GM23248 (cell line): ENCODE measurements around the gene TTYH3. TPM values are rescaled to one million over a fixed set of nuclear protein-coding genes. Genes with fewer than 3 reads are reported as not detected.
A peak's percentile ranks its signal among the peaks of the same experiment; 100 is the strongest.

ENCODE experiments used
- DNase-seq: peaks from one replicate; pipeline ENCODE4 v3.0.0-alpha.2; 2015
- H2AFZ ChIP-seq: fragments of 200-600 bp; sonication (generic); 2 replicates; pipeline ENCODE4 v1.6.1; 2016; ENCODE audit warnings: antibody characterized with exemption
- H3F3A ChIP-seq: fragments of 200-600 bp; sonication (generic); 2 replicates; pipeline ENCODE4 v1.6.1; 2016; ENCODE audit warnings: mild to moderate bottlenecking, antibody characterized with exemption, mixed run types; ENCODE audit not compliant: insufficient read depth
- H3K27ac ChIP-seq: fragments of 200-600 bp; sonication (generic); 2 replicates; pipeline ENCODE4 v1.5.1; 2016; ENCODE audit warnings: mild to moderate bottlenecking
- H3K27me3 ChIP-seq: fragments of 200-600 bp; sonication (generic); replicated peaks from 2 replicates; pipeline ENCODE4 v1.6.1; 2016; ENCODE audit warnings: mild to moderate bottlenecking; ENCODE audit not compliant: insufficient read depth
- H3K36me3 ChIP-seq: fragments of 200-600 bp; sonication (generic); 2 replicates; pipeline ENCODE4 v1.6.1; 2016; ENCODE audit warnings: low read depth, mild to moderate bottlenecking
- H3K4me1 ChIP-seq: fragments of 200-600 bp; sonication (generic); 2 replicates; pipeline ENCODE4 v1.6.1; 2016; ENCODE audit warnings: mild to moderate bottlenecking; ENCODE audit not compliant: insufficient read depth
- H3K4me2 ChIP-seq: fragments of 200-600 bp; sonication (generic); one replicate; pipeline ENCODE4 v1.6.1; 2016; ENCODE audit warnings: mild to moderate bottlenecking; ENCODE audit not compliant: unreplicated experiment
- H3K4me3 ChIP-seq: fragments of 200-600 bp; sonication (generic); 2 replicates; pipeline ENCODE4 v1.5.1; 2016; ENCODE audit warnings: mild to moderate bottlenecking
- H3K79me2 ChIP-seq: fragments of 200-600 bp; sonication (generic); 2 replicates; pipeline ENCODE4 v1.6.1; 2016; ENCODE audit warnings: mild to moderate bottlenecking; ENCODE audit not compliant: insufficient read depth
- H3K9ac ChIP-seq: fragments of 200-600 bp; sonication (generic); 2 replicates; pipeline ENCODE4 v1.6.1; 2016; ENCODE audit warnings: mild to moderate bottlenecking
- H3K9me2 ChIP-seq: fragments of 200-600 bp; sonication (generic); 2 replicates; pipeline ENCODE4 v1.6.1; 2016; ENCODE audit warnings: mixed run types, mild to moderate bottlenecking, moderate library complexity; ENCODE audit not compliant: insufficient read depth
- H3K9me3 ChIP-seq: fragments of 200-600 bp; sonication (generic); one replicate; pipeline ENCODE4 v1.6.1; 2017; ENCODE audit warnings: low read depth
- H4K20me1 ChIP-seq: fragments of 200-600 bp; sonication (generic); 2 replicates; pipeline ENCODE4 v1.6.0; 2016; ENCODE audit not compliant: insufficient read depth
- EZH2 ChIP-seq: fragments of 200-600 bp; sonication (generic); IDR thresholded peaks from 2 replicates; pipeline ENCODE4 v1.6.1; 2018; ENCODE audit warnings: antibody characterized with exemption, mild to moderate bottlenecking; ENCODE audit not compliant: insufficient read depth, poor library complexity, severe bottlenecking
- EZH2phosphoT487 ChIP-seq: fragments of 200-600 bp; sonication (generic); IDR thresholded peaks from 2 replicates; pipeline ENCODE4 v1.6.1; 2018; ENCODE audit warnings: antibody characterized with exemption, moderate library complexity, mild to moderate bottlenecking, low read depth; ENCODE audit not compliant: insufficient read depth
- WGBS, 2 experiments: methylation state at CpG; one replicate each; pipeline ENCODE4 v1.1.6; 2015 to 2017; ENCODE audit warnings: low lambda C conversion rate in 2 of 2, low coverage in 1 of 2; ENCODE audit errors: missing lambda C conversion rate in 2 of 2; 5-methylcytosine and 5-hydroxymethylcytosine counted together
- in situ Hi-C: fragments of 300-500 bp; cut with MboI; formaldehyde crosslinking; loops from 2 replicates; pipeline ENCODE4 v1.15.0; 2020
- polyA plus RNA-seq: library from polyadenylated mRNA; unstranded; fragments of >200 nt; fragmentation: Nextera tagmentation; extraction: Ambion mirVana; gene quantifications from 2 replicates; pipeline ENCODE4 v1.2.1, GENCODE V29; 2016
- total RNA-seq: library from RNA; depleted of rRNA; stranded (reverse); fragments of >200 nt; shearing (Covaris generic); gene quantifications from 2 replicates; pipeline ENCODE4 v1.2.3, GENCODE V29; 2014

TTYH3 gene
- total and polyA plus RNA-seq, 2 experiments from 2014 or later = 25.3 to 46.0 TPM

- Histone ChIP-seq H2AFZ (no peak overlapping the region), H3K9ac (peak overlapping the region; percentile 82; the same call in 1 of the 2 replicates), H4K20me1 (no peaks in the 10 kb centered on the region), H3K4me1 (peaks cover 40% of the 10 kb centered on the region), H3K9me2 (no peaks in the 10 kb centered on the region), H3K9me3 (no peaks in the 10 kb centered on the region), H3K27me3 (no peaks in the 10 kb centered on the region), H3K4me3 (no peak overlapping the region), H3K79me2 (peaks cover 53% of the 10 kb centered on the region), H3K36me3 (no peaks in the 10 kb centered on the region), H3K27ac (peak overlapping the region; percentile 96; the same call in 1 of the 2 replicates), H3K4me2 (peak overlapping the region; percentile 55), H3F3A (0 out of 2 replicates have a peak, but pooled peaks cover 5% of the 10 kb centered on the region)
- no peak for DNase-seq
- TF ChIP-seq EZH2 (no peak), EZH2phosphoT487 (no peak)
- 85 to 95% methylated on average over 4 to 11 of the region's 12 CpGs for WGBS, 2 experiments
- in situ Hi-C loops = no loop called here
Observed at GRCh38 chr7:2640482-2640830, 8.7 kb downstream of the TTYH3 start.

GRCh38 chr7:2640846-2641316, 9.1 kb downstream of the TTYH3 start:
- H3K9ac ChIP-seq = peak overlapping the region; percentile 82
- no peaks in the 10 kb centered on the region for H3K36me3 ChIP-seq
- H3F3A ChIP-seq = 0 out of 2 replicates have a peak, but pooled peaks cover 5% of the 10 kb centered on the region
- H2AFZ ChIP-seq = peak overlapping the region; percentile 30; the same call in 1 of the 2 replicates
- H3K27me3 ChIP-seq = no peaks in the 10 kb centered on the region
- H3K9me3 ChIP-seq = no peaks in the 10 kb centered on the region
- H3K27ac ChIP-seq = peak overlapping the region; percentile 96
- peak overlapping the region; percentile 30 for H3K4me3 ChIP-seq
- DNase-seq = no peak
- H3K79me2 ChIP-seq = peaks cover 49% of the 10 kb centered on the region
- in situ Hi-C loops = no loop called here
- TF ChIP-seq EZH2phosphoT487 (no peak), EZH2 (no peak)
- WGBS, 2 experiments = 36 to 51% methylated on average over 8 to 9 of the region's 9 CpGs
- no peaks in the 10 kb centered on the region for H3K9me2 ChIP-seq
- peak overlapping the region; percentile 55 for H3K4me2 ChIP-seq
- peaks cover 40% of the 10 kb centered on the region for H3K4me1 ChIP-seq
- no peaks in the 10 kb centered on the region for H4K20me1 ChIP-seq

- peaks cover 41% of the 10 kb centered on the region for H3K79me2 ChIP-seq
- H4K20me1 ChIP-seq = no peaks in the 10 kb centered on the region
- peak overlapping the region; percentile 82 for H3K9ac ChIP-seq
- H3K9me2 ChIP-seq = no peaks in the 10 kb centered on the region
- no peaks in the 10 kb centered on the region for H3K36me3 ChIP-seq
- WGBS, 2 experiments = 16 to 19% methylated on average over 36 to 38 of the region's 39 CpGs
- H2AFZ ChIP-seq = peak overlapping the region; percentile 30; the same call in 1 of the 2 replicates
- H3K9me3 ChIP-seq = no peaks in the 10 kb centered on the region
- H3K27me3 ChIP-seq = no peaks in the 10 kb centered on the region
- peak; percentile 95 for DNase-seq
- H3F3A ChIP-seq = 0 out of 2 replicates have a peak, but pooled peaks cover 5% of the 10 kb centered on the region
- peak overlapping the region; percentile 30 for H3K4me3 ChIP-seq
- TF ChIP-seq EZH2phosphoT487 = no peak
- TF ChIP-seq EZH2 = no peak
- peak overlapping the region; percentile 55 for H3K4me2 ChIP-seq
- in situ Hi-C loops = no loop called here
- peak overlapping the region; percentile 96 for H3K27ac ChIP-seq
- peaks cover 40% of the 10 kb centered on the region for H3K4me1 ChIP-seq
Observed at GRCh38 chr7:2641406-2642393, 9.9 kb downstream of the TTYH3 start.

- Histone ChIP-seq H3K9me3 (no peaks in the 10 kb centered on the region), H3F3A (0 out of 2 replicates have a peak, but pooled peaks cover 5% of the 10 kb centered on the region), H4K20me1 (no peaks in the 10 kb centered on the region), H3K4me3 (no peak overlapping the region), H3K9me2 (no peaks in the 10 kb centered on the region), H3K36me3 (no peaks in the 10 kb centered on the region), H3K27me3 (no peaks in the 10 kb centered on the region), H3K27ac (no peak overlapping the region), H3K4me1 (peaks cover 29% of the 10 kb centered on the region), H3K9ac (no peak overlapping the region), H2AFZ (no peak overlapping the region), H3K79me2 (peaks cover 22% of the 10 kb centered on the region), H3K4me2 (no peak overlapping the region)
- in situ Hi-C loops = no loop called here
- TF ChIP-seq EZH2phosphoT487 (no peak), EZH2 (no peak)
- WGBS, 2 experiments = 91% methylated on average over 29 of the region's 29 CpGs
- no peak for DNase-seq
Observed at GRCh38 chr7:2643386-2644219, 11.8 kb downstream of the TTYH3 start.
